DMS114 treated with DMSO at 0.1 percent for 48 hours (cell line): Measurements from ENCODE around the gene ABCC10.

ENCODE experiments used
- DNase-seq: peaks from one replicate; lab custom pipeline; 2025; ENCODE audit not compliant: unreplicated experiment; lab: John Stamatoyannopoulos, UW

ABCC10 gene

GRCh38 chr6:43467752-43468151, 40.4 kb downstream of the ABCC10 start:
- DNase-seq = no peak

GRCh38 chr6:43468240-43468639, 40.9 kb downstream of the ABCC10 start:
- no peak for DNase-seq

- no peak for DNase-seq
Observed at GRCh38 chr6:43468748-43469681, 41.7 kb downstream of the ABCC10 start.

GRCh38 chr6:43469947-43470346, 42.6 kb downstream of the ABCC10 start:
- DNase-seq = no peak

GRCh38 chr6:43471399-43471798, 44.1 kb downstream of the ABCC10 start:
- no peak for DNase-seq

- DNase-seq = no peak
Observed at GRCh38 chr6:43472515-43472914, 45.2 kb downstream of the ABCC10 start.

GRCh38 chr6:43475516-43475915, 48.2 kb downstream of the ABCC10 start:
- DNase-seq = no peak

GRCh38 chr6:43476746-43477145, 49.4 kb downstream of the ABCC10 start:
- peak; percentile 27 for DNase-seq

GRCh38 chr6:43477235-43478007, 50.1 kb downstream of the ABCC10 start, which contains the start of gene TJAP1:
Gene TJAP1, plus strand, starts transcription at chr6:43477570. Its CDS starts 21,432 bp downstream, at chr6:43499002.
- peak; percentile 86 for DNase-seq

- no peak for DNase-seq
Observed at GRCh38 chr6:43478008-43478372, 50.6 kb downstream of the ABCC10 start.

GRCh38 chr6:43481075-43481474, 53.7 kb downstream of the ABCC10 start:
- no peak for DNase-seq

GRCh38 chr6:43481591-43482236, 54.4 kb downstream of the ABCC10 start:
- no peak for DNase-seq

- DNase-seq = no peak
Observed at GRCh38 chr6:43488667-43489276, 61.4 kb downstream of the ABCC10 start.

- no peak for DNase-seq
Observed at GRCh38 chr6:43489277-43490072, 62.1 kb downstream of the ABCC10 start.

GRCh38 chr6:43490523-43490939, 63.2 kb downstream of the ABCC10 start:
- DNase-seq = no peak

GRCh38 chr6:43491750-43492661, 64.7 kb downstream of the ABCC10 start:
- no peak for DNase-seq

- DNase-seq = no peak
Observed at GRCh38 chr6:43492673-43493072, 65.3 kb downstream of the ABCC10 start.

GRCh38 chr6:43493230-43493629, 65.9 kb downstream of the ABCC10 start:
- DNase-seq = no peak

GRCh38 chr6:43493833-43494232, 66.5 kb downstream of the ABCC10 start:
- DNase-seq = no peak
